Neuronal stem cell (in vitro differentiated cells): ENCODE results near the gene KMT2B.
A peak's percentile ranks its signal among the peaks of the same experiment; 100 is the strongest.

Source experiments
- DNase-seq: peaks from one replicate; pipeline ENCODE4 v3.0.0-alpha.2; 2013; ENCODE audit warnings: low spot score
- H2AFZ ChIP-seq: one replicate; pipeline ENCODE4 v1.6.1; 2013; ENCODE audit warnings: mild to moderate bottlenecking, low read length, inconsistent platforms
- H2AK5ac ChIP-seq: 2 replicates; pipeline ENCODE4 v1.6.1; 2013; ENCODE audit warnings: low read depth, mild to moderate bottlenecking, inconsistent platforms, low read length, moderate library complexity, mixed read lengths
- H2BK120ac ChIP-seq: 2 replicates; pipeline ENCODE4 v1.6.1; 2013; ENCODE audit warnings: low read depth, mild to moderate bottlenecking, inconsistent platforms, low read length, moderate library complexity, mixed read lengths
- H2BK12ac ChIP-seq: one replicate; pipeline ENCODE4 v1.6.1; 2013; ENCODE audit warnings: low read length, inconsistent platforms
- H2BK15ac ChIP-seq: 2 replicates; pipeline ENCODE4 v1.6.1; 2013; ENCODE audit warnings: mild to moderate bottlenecking, low read length, inconsistent platforms, mixed read lengths
- H2BK5ac ChIP-seq: one replicate; pipeline ENCODE4 v1.6.1; 2013; ENCODE audit warnings: inconsistent platforms, mild to moderate bottlenecking, low read length, moderate library complexity
- H3K14ac ChIP-seq: one replicate; pipeline ENCODE4 v1.6.1; 2013; ENCODE audit warnings: low read length, inconsistent platforms
- H3K18ac ChIP-seq: 2 replicates; pipeline ENCODE4 v1.6.1; 2013; ENCODE audit warnings: low read length, inconsistent platforms
- H3K23ac ChIP-seq: 2 replicates; pipeline ENCODE4 v1.6.1; 2013; ENCODE audit warnings: low read depth, mild to moderate bottlenecking, mixed read lengths, low read length, inconsistent platforms; ENCODE audit not compliant: poor library complexity
- H3K27ac ChIP-seq: replicated peaks from 3 replicates; pipeline ENCODE4 v1.5.1; 2013; ENCODE audit warnings: low read length, inconsistent platforms
- H3K27me3 ChIP-seq, 3 experiments: 2 replicates each; pipeline ENCODE4 v1.6.1; 2013; ENCODE audit warnings: low read length in 3 of 3, mild to moderate bottlenecking in 2 of 3, inconsistent platforms in 1 of 3, low read depth in 1 of 3, mixed read lengths in 1 of 3, moderate library complexity in 1 of 3; ENCODE audit not compliant: control insufficient read depth in 3 of 3, insufficient read depth in 3 of 3
- H3K36me3 ChIP-seq, 2 donors: replicated peaks in 1 of 2; 2 replicates each; pipeline ENCODE4 v1.6.1; 2013; ENCODE audit warnings: low read length in 2 of 2; ENCODE audit not compliant: control insufficient read depth in 2 of 2, insufficient read depth in 2 of 2
- H3K4ac ChIP-seq: 2 replicates; pipeline ENCODE4 v1.6.1; 2013; ENCODE audit warnings: inconsistent platforms, mild to moderate bottlenecking, low read length, moderate library complexity
- H3K4me1 ChIP-seq, 2 donors: 1 replicate in 1 of 2; 2 replicates in 1 of 2; pipeline ENCODE4 v1.6.1; 2013; ENCODE audit warnings: low read length in 2 of 2, low read depth in 1 of 2; ENCODE audit not compliant: control insufficient read depth in 2 of 2, insufficient read depth in 1 of 2
- H3K4me2 ChIP-seq: one replicate; pipeline ENCODE4 v1.6.1; 2013; ENCODE audit warnings: mild to moderate bottlenecking, low read length, inconsistent platforms; ENCODE audit not compliant: insufficient read depth, poor library complexity, severe bottlenecking
- H3K4me3 ChIP-seq, 2 donors: 2 replicates each; pipeline ENCODE4 v1.5.1; 2013; ENCODE audit warnings: low read length in 2 of 2, mild to moderate bottlenecking in 2 of 2, inconsistent platforms in 1 of 2, moderate library complexity in 1 of 2
- H3K79me1 ChIP-seq: one replicate; pipeline ENCODE4 v1.6.1; 2013; ENCODE audit warnings: low read depth, mild to moderate bottlenecking, inconsistent platforms, low read length, moderate library complexity
- H3K9ac ChIP-seq: one replicate; pipeline ENCODE4 v1.6.1; 2013; ENCODE audit warnings: mild to moderate bottlenecking, low read depth, low read length, inconsistent platforms; ENCODE audit not compliant: poor library complexity
- H3K9me3 ChIP-seq, 2 donors: replicated peaks in 1 of 2; 2 replicates each; pipeline versions ENCODE3 to v1.6.1; 2013; ENCODE audit warnings: low read length in 2 of 2, mild to moderate bottlenecking in 2 of 2, inconsistent platforms in 1 of 2, low read depth in 1 of 2, mixed read lengths in 1 of 2, moderate library complexity in 1 of 2; ENCODE audit not compliant: control insufficient read depth in 2 of 2, insufficient read depth in 1 of 2
- H4K8ac ChIP-seq: one replicate; pipeline ENCODE4 v1.6.1; 2013; ENCODE audit warnings: low read depth, mild to moderate bottlenecking, inconsistent platforms, low read length, moderate library complexity
- H4K91ac ChIP-seq: one replicate; pipeline ENCODE4 v1.6.1; 2013; ENCODE audit warnings: low read length, low read depth, mild to moderate bottlenecking, inconsistent platforms; ENCODE audit not compliant: poor library complexity
- WGBS, 2 donors: extraction: QIAGEN DNeasy Blood & Tissue Kit; methylation state at CpG; one replicate each; pipeline ENCODE4 v1.1.7; 2013; ENCODE audit warnings: missing lambda C conversion rate in 2 of 2, mixed read lengths in 1 of 2; ENCODE audit not compliant: insufficient read length in 2 of 2, insufficient replicate concordance in 1 of 2; ENCODE audit errors: extremely low coverage in 2 of 2; 5-methylcytosine and 5-hydroxymethylcytosine counted together

KMT2B gene

DNA sequence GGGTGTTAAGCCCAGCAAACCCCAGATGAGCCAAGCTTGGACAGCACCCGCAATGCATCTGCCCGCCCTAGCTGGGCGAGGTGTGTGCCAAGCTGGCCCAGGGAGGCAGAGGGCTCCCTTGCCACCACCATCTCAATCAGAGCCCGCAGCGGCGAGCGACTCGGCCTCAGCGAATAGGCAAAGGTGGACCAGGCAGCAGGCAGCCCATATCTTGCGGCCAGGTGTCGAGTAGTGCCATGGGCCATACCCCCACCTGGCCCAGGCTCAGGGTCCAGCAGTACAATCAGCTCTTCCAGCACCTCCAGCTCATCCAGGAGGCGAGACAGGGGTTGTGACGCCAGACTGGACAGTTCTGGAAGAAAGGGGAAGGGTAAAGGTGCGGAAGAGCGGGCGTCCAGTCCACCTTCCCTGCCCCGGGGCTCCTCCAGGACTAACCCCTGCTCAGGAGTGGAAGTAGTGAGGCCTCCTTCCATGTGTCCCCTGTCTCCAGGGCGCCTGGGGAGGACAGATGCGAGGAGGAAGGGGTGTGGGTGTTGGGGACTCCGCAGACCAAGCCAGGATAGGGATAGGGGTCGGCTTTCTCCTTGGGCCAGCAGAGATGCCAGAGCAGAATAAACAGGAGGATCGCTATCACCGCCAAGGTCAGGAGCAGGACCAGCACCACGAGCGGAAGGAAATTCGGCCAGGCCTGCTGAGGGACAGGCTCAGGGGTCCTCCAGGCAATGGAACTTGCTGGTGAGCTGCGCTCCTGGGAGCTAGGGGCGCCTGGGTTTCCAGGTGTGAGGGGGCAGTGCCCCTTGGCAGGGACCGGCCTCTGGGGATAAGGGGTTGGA is 21.7 kb downstream of the KMT2B start:
- no peak overlapping the region for H2BK120ac ChIP-seq
- H2BK15ac ChIP-seq, result peak overlapping the region; percentile 49
- peak overlapping the region; percentile 63 to 92 for H3K4me3 ChIP-seq

GRCh38 chr19:35740108-35740422 is 22.3 kb downstream of the KMT2B start:
- H2BK5ac ChIP-seq, result peak overlapping the region; percentile 75
- H3K79me1 ChIP-seq, result peaks cover 8% of the 10 kb centered on the region
- peak overlapping the region; percentile 63 to 92 for H3K4me3 ChIP-seq
- no peak overlapping the region for H2BK12ac ChIP-seq
- peak overlapping the region; percentile 93 for H3K9ac ChIP-seq
- peak overlapping the region; percentile 69 for H3K27ac ChIP-seq
- H3K4me1 ChIP-seq, result peaks cover 5 to 9% of the 10 kb centered on the region in 2 donors
- no CpG with 5 or more reads among the region's 16 CpGs for WGBS, 2 donors
- no peak overlapping the region for H2BK120ac ChIP-seq
- H2AK5ac ChIP-seq, result peak overlapping the region; percentile 70
- peak overlapping the region; percentile 49 for H2BK15ac ChIP-seq
- peak overlapping the region; percentile 96 for H3K23ac ChIP-seq
- H3K36me3 ChIP-seq, result peaks cover 36 to 54% of the 10 kb centered on the region in 2 donors
- no peak overlapping the region for H4K8ac ChIP-seq
- H3K18ac ChIP-seq, result peak overlapping the region; percentile 80
- H2AFZ ChIP-seq, result peak overlapping the region; percentile 91
- no peak overlapping the region for H3K4ac ChIP-seq
- peak overlapping the region; percentile 83 for H3K4me2 ChIP-seq
- no peaks in the 10 kb centered on the region for H3K9me3 ChIP-seq
- no peak overlapping the region for H3K14ac ChIP-seq
- no peak overlapping the region for H4K91ac ChIP-seq
- no peak for DNase-seq
- H3K27me3 ChIP-seq, result no peaks in the 10 kb centered on the region

More for the DNA sequence above, 21.7 kb downstream of the KMT2B start:
- H3K23ac ChIP-seq, result peak overlapping the region; percentile 89
- peak overlapping the region; percentile 56 for H3K14ac ChIP-seq
- no peak overlapping the region for H2BK12ac ChIP-seq
- H3K4me2 ChIP-seq, result peak overlapping the region; percentile 83
- H2AK5ac ChIP-seq, result peak overlapping the region; percentile 70
- peaks cover 8% of the 10 kb centered on the region for H3K79me1 ChIP-seq
- no peak overlapping the region for H3K27ac ChIP-seq
- peak overlapping the region; percentile 24 for H3K9ac ChIP-seq
- H4K8ac ChIP-seq, result peak overlapping the region; percentile 43
- H3K4me1 ChIP-seq, result peaks cover 5 to 8% of the 10 kb centered on the region in 2 donors
- DNase-seq, result no peak
- no peaks in the 10 kb centered on the region for H3K9me3 ChIP-seq
- H3K36me3 ChIP-seq, result peaks cover 39 to 59% of the 10 kb centered on the region in 2 donors
- no peak overlapping the region for H2BK5ac ChIP-seq
- no peaks in the 10 kb centered on the region for H3K27me3 ChIP-seq
- no peak overlapping the region for H2AFZ ChIP-seq
- H3K4ac ChIP-seq, result no peak overlapping the region
- H3K18ac ChIP-seq, result no peak overlapping the region
- H4K91ac ChIP-seq, result no peak overlapping the region
- no CpG with 5 or more reads among the region's 29 CpGs for WGBS, 2 donors

- peak; percentile 98 for DNase-seq
- Histone ChIP-seq H3K4ac (no peak overlapping the region), H3K4me2 (peak overlapping the region; percentile 92), H3K14ac (no peak overlapping the region), H3K4me1 (peaks cover 5 to 9% of the 10 kb centered on the region in 2 donors), H2BK120ac (no peak overlapping the region), H4K8ac (no peak overlapping the region), H2AFZ (peak overlapping the region; percentile 92), H2AK5ac (peak overlapping the region; percentile 70), H3K36me3 (peaks cover 32 to 48% of the 10 kb centered on the region in 2 donors), H2BK15ac (peak overlapping the region; percentile 49), H2BK5ac (peak overlapping the region; percentile 84), H3K79me1 (peaks cover 8% of the 10 kb centered on the region), H4K91ac (no peak overlapping the region), H3K4me3 (peak overlapping the region; percentile 63 to 92), H3K18ac (peak overlapping the region; percentile 87), H3K9me3 (no peaks in the 10 kb centered on the region), H3K27ac (peak overlapping the region; percentile 98), H3K9ac (peak overlapping the region; percentile 93), H3K23ac (peak overlapping the region; percentile 96), H2BK12ac (no peak overlapping the region), H3K27me3 (no peaks in the 10 kb centered on the region)
- no CpG with 5 or more reads among the region's 63 CpGs for WGBS, 2 donors
Measured at GRCh38 chr19:35740423-35741202, 22.8 kb downstream of the KMT2B start.

DNA sequence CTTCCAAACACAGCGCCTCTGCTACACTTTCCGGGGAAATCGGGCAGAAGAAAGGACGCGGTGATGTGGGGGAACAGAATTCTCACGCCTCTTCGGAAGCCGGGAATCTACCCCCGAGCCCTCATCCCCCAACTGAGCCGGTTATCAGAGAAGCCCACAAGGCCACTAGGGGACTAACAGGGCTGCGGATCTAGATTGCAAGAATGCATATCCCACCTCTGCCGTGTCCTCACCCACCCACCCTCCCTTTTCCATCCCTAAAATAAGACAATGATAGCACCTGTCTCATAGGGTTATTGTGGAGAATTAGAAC is 23.4 kb downstream of the KMT2B start:
- Histone ChIP-seq H3K23ac (peak overlapping the region; percentile 51), H3K4me2 (peak overlapping the region; percentile 92), H2AK5ac (no peak overlapping the region), H3K18ac (peak overlapping the region; percentile 87), H3K27ac (peak overlapping the region; percentile 98), H2AFZ (peak overlapping the region; percentile 92), H2BK5ac (peak overlapping the region; percentile 84), H3K14ac (no peak overlapping the region), H2BK12ac (no peak overlapping the region), H3K27me3 (no peaks in the 10 kb centered on the region), H2BK120ac (no peak overlapping the region), H3K79me1 (peaks cover 8% of the 10 kb centered on the region), H3K4me1 (peaks cover 8 to 9% of the 10 kb centered on the region in 2 donors), H3K4ac (no peak overlapping the region), H4K91ac (no peak overlapping the region), H3K4me3 (peak overlapping the region; percentile 63 to 79), H3K9ac (peak overlapping the region; percentile 64), H4K8ac (no peak overlapping the region), H3K9me3 (no peaks in the 10 kb centered on the region), H3K36me3 (peaks cover 30 to 43% of the 10 kb centered on the region in 2 donors), H2BK15ac (no peak overlapping the region)
- no peak for DNase-seq
- WGBS, 2 donors, result no CpG with 5 or more reads among the region's 12 CpGs
